GM21515 (cell line): ENCODE results near the gene ARAP2.

Experiments used
- ATAC-seq: cut with Tn5 transposase; IDR thresholded peaks from one replicate; pipeline ENCODE4 v1.9.1; 2021; ENCODE audit not compliant: unreplicated experiment

Gene ARAP2

DNA sequence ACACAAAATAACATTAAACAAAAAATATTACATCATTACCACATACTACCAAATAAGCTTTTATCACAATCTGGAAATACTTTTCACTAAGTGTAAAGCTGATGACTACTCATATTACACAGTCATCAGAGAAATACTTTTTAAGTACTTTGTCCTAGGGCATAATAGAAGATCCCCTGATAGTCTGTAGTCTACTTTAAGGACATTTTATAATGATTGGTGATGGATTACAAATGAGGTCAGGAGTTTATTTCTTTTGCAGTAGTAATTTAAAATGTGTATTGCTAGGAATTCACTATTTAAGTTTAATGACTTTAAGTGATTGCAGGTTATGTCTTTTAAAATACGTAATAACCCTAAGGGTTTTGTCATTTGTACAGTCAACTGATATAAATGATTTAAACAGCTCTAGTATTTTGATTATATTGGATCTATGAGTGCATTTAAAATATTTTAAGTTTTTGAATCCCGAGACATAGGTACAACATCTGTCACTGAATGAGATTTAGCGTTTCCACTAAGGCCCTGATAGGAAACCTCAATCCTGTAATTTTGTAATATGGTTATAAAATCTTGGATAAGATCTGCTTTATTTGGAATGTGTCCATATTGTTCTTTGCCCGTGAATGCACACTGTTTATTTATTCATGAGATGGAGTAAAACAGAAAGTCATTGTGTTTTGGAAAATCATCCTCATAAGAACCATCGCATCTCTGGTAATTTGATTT, 189.5 kb downstream of the ARAP2 start:
- ATAC-seq = no peak

DNA sequence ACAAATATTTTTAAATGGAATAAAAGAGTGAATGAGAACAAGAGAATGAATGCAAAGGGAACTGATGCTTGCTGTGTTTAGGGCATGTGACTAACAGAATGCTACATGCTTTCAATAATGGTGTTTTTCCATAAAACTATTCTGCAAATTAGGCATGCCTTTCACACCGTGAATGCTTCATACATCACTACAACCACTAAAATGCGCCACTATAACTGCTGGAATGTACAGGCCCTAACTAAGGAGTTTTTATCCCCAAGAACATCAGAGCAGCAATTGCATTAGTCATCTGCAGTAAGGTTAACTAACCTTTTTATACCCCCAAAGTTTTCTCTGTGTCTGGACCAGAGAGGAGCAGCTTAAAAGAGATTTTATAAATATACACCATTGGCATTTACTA, 190.4 kb downstream of the ARAP2 start:
- ATAC-seq = no peak

DNA sequence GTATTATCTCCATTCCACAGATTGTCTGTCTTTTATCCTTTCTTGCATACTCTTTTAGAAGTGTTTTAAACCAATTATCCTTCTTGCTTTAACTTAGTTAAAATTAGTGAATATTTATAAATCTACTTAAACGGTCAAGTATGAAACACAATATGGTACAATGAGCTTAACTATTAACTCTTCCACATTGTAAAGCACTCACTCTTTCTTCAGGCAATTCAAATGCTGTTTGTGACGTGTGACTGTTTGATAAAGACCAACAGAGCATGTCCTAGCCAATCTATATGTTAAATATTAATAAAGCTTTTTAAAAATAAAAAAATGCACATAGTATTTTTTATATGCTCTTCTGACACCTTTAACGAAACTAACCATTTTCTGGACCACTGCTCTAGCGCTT, 192.7 kb downstream of the ARAP2 start:
- no peak for ATAC-seq

DNA sequence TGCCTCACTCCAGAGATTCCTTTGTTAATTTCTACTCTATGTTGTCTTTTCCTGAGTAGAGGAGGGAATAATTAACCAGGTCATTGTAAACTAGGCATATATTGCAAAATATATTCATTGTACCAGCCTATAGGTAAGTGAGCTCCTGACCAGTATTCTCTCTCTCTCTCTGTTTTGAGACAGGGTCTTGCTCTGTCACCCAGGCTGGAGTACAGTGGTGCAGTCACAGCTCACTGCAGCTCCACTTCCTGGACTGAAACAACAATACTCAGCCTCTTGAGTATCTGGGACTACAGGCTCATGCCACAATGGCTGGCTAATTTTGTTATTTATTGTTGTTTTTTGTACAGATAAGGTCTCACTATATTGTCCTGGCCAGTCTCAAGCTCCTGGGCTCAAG, 198.3 kb downstream of the ARAP2 start:
- ATAC-seq = no peak

DNA sequence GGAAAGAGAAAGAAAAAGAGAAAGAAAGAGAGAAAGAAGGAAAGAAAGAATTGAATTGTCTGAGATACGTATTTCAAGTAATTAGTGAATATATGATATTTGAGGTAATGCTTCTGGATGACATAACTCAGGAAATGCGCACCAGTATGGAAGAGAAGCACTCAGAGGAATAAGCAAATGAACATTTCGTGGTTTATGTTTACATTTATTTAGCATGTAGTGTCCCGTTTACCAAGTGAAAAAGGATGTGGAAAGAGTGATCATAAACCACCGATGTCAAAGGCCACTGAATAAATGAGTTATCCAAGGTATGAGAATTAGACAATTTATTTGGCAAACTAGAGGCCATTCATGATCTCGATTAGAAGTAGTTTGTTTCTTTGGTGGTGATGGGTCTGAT, 200.4 kb downstream of the ARAP2 start:
- ATAC-seq = no peak

DNA sequence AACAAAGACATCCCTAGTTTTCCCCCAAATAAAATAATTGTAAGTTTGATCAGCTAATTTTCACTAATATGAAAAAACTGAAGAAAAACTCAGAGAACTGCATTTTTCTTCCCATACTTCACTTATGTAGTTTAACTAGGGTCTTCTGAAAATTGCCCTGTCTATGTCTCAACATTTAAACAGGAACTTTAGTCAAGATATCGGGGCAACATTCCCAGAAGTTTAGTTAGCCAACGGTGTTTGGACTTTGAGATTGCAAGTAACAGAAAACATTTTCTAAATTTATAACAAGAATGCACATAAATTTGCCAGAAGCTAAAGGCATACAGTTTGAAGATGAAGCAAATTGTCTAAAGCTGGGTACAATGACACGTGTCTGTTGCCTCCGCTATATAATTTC, 201.1 kb downstream of the ARAP2 start:
- ATAC-seq = no peak

DNA sequence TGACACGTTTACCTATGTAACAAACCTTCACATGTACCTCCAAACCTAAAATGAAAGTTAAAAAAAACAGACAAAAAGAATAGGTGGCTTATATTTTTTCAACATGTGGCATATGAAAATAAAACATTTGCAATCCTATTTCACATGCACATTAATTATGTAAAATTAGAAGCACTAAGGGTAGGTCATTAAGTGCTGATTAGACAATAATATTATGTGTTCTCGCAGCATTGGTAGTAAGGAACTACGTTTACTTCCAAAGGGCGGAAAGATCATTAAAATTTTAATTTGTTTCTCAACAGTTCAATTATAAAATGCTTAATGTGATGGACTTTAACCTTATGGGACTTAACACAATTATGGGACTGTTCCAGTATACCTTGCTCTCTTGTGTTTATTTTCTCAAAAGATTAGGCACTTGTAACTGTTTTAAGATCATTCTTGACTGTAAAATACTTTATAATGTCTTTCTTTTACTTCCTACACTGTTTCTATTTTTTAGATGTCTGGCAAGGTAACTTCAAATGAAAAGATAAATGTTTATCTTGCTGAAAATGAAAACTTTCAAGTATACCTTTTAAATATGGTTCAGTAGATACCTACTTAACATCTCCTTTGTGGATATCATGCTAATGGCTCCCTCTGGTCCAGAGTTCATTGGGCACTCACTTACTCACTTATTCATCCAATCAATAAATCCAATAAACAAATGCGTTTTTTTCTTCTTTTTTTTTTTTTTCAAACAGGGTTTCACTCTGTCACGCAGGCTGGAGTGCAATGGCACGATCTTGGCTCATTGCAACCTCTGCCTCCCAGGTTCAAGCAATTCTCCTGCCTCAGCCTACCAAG, 202.0 kb downstream of the ARAP2 start:
- ATAC-seq = no peak

DNA sequence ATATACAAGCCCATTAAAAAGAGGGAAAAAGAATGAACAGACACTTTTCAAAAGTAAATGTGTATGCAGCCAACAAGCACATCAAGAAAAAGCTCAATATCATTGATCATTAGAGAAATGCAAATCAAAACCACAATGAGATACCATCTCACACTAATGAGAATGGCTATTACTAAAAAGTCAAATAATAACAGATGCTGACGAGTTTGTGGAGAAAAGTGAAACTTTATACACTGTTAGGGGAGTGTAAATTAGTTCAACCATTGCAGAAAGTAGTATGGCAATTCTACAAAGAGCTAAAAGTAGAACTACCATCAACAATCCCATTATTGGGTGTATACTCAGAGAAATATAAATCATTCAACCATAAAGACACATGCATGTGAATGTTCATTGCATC, 203.0 kb downstream of the ARAP2 start:
- no peak for ATAC-seq

DNA sequence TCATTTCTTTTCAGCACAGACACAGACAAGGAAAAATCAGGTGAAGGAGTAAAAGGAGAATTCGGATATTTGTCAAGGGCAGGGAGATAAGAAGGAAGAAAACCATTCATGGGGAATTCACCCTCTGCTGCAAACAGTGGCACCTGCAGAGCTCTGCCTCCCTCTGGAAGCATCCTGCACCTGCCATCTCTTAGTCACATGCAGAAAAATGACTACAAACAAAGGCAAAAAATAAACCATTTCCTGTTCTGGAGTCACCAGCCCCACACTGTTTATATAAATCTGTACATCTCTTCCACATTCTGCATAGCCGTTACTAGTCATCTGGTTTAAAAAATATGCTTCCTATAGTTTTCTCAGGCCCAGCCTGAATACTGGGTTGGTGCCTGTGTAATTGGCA, 205.3 kb downstream of the ARAP2 start:
- no peak for ATAC-seq

DNA sequence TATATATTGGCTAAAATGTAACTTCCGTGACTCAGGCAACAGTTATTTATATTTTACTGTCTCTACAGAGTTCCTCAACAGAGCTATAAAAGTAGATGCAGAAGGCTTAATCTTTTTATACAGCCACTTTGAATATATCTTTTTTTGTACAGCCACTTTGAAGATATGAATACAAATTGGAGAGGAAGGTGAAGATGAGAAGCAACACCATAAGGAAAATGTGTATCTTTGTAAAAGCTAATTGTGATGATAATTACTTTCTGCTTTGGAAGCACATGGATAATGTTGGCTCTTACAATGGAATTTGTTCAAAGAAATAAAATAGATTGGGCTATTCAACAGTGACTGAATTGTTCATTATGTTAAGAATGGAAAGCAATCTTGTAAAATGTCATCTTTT, 205.8 kb downstream of the ARAP2 start:
- ATAC-seq = no peak

DNA sequence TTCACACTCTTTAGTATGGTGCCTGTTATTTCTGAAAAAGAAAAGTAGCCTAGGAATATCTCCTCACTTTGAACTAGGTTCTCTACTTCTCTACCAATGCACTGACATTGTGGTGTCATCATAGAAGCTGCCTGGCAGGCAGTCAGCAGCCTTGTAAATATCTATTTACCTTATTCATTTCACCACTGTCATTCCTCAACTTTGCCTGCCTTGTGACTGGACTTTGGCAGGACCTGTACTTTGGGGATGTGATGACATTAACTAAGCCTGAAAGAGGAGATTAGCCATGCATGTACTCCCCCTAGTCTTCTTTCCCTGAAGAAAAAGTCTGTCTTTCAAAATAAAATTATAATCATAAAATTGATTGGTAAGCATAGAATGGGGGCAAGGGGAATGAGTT, 207.2 kb downstream of the ARAP2 start:
- ATAC-seq = no peak

DNA sequence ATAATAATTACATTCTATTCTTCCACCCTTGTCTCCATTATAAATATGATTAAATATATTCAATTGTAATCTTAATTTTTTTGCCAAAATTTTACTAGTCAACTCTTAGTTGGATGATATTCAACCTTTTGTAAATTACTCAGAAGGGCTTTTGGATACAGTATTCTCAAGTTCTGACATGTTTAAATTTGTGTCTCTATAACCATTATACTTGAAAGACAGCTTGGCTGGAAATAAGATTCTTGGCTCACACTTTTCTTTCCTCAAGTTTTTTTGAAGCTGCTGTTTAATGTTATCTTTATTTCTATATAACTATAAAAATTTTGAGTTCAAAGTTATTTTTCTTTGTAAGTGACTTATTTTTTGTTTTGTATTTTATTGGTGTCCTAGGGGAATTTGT, 214.4 kb downstream of the ARAP2 start:
- no peak for ATAC-seq

DNA sequence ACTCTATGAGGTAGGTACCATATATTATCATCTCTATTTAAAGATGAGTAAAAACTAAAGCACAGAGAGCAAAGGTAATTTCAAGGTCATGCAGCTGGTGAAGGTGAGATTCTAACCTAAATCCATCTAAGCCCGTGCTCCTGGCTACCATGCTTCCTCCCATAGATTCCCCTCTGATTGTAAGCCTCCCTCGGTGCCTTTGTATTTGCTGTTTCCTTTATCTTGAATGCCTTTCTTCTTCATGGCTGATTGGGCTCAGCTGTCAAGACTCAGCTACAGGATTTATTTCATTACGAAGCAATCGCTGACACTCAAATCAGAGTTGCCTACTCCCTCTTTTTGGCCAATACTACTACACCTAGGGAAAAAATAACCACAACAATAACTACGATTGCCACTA, 217.1 kb downstream of the ARAP2 start:
- ATAC-seq = no peak

DNA sequence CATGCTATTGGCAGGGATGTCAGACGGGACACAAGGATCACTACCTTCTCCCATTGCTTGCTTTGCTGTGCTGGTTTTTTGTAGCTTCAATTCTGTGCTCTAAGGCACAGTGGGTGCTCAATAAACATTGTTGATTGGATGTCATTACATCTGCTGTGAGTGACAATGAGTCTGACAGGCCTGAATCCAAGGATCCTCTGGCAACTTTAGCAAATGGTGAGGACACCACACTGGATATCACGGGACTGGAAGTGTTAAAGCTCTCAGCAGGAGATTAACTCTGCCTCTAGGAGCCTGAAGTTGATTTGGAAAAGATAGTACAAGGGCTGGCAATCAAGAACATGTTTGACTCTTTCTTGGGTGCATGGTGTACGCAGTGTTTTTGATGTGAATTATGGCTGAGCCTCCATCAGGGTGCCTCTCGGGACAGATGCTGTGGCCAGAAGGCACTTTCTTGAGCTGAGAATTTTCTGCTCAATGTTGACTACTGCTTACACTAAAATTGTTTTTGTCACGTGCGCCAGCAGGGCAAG, 217.9 kb downstream of the ARAP2 start:
- no peak for ATAC-seq

DNA sequence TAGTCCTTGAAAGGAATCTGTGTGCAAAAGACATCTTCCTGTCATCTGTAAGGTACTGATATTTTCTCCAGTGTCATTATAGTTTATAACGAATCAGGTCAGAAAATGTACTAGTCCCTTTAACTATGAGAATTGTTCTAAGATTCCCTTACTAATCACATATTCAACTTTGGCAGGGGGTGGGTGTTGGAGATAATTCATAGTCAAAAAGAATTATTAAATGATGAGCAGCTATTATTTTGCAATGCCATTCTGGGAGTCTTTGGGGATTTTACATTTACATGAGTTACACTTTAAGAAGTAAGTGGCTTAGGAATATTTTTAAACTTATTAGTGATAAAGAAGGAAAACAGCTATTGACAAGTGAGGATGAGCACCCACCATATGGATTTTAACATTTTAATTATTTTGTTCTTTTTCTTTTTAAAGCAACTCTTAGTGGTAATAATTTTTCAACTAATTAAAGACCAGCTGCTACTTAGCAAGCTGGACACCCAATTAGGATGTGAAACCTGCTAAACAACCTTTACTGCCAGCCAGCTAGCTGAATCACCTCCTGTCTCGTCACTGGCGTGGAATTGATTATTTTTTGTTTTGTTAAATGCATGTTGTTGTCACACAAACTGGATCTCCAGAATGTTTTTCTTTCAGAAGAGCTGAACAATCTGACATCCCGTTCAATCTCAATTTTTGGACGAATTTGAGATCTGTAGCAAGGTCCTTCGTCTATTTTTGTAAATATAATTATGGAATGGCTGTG, 219.2 kb downstream of the ARAP2 start:
- ATAC-seq = no peak

DNA sequence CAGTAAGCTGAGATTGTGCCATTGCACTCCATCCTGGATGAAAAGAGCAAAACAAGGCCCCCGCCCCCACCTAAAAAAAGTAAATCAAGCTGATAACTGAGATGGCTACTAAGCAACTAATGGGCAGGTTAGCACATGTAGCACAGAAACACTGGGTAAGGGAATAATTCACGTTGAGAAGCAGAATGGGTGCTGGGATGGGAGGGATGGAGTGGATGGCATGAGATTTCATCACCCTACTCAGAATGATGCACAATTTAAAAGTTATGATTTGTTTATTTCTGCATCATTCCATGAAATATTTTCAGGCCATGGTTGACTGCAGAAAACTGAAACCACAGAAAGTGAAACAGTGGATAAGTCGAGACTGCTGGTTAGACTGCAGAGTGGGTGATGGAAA, 224.0 kb downstream of the ARAP2 start:
- no peak for ATAC-seq
